Activated CD8-positive, alpha-beta memory T cell treated with anti-CD3 and anti-CD28 coated beads, Interleukin-2, amount 50 U/mL, for 24 hours (primary cell): ENCODE measurements around the gene TENT4A.

Source experiments
- DNase-seq: peaks from one replicate; pipeline ENCODE4 v3.0.0-alpha.2; 2020; ENCODE audit errors: extremely low read depth

Gene TENT4A

DNA sequence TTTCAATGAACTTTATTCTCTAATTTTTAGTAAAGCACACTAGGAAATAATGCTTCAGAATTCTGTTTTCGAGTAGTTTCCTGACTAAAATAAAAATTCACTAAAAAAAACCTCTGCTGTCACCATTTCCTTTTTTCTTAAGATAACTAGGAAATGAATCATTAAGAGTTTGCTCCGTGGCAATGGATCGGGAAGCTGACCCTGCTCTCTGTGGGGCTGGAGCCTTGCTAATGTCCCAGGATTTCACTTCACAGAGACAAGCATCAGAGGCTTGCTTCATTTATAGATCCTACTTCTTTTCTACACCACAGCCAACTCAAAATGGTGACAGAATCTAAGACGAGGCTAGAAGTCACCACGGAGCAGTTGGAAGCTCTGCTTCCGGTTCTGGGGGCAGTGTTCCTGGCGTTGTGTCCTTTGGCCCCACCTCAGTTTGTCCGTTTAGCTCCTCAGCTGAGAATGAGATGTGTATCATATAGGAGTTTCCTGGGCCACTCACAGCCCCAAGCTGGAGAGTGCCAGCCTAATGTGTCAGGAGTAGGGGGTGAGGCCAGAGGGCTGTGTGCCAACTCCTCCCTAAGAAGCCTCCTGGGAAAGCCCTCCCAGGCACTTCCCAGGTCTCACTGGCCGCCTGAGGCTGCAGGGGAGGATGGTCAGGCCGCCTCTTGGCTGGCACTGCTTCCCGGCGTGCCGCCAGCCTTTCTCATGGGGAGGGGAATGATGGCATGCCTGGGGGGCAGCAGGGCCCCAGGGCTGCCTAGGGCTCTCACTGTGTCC is 19.6 kb downstream of the TENT4A start:
- DNase-seq, result no peak

DNA sequence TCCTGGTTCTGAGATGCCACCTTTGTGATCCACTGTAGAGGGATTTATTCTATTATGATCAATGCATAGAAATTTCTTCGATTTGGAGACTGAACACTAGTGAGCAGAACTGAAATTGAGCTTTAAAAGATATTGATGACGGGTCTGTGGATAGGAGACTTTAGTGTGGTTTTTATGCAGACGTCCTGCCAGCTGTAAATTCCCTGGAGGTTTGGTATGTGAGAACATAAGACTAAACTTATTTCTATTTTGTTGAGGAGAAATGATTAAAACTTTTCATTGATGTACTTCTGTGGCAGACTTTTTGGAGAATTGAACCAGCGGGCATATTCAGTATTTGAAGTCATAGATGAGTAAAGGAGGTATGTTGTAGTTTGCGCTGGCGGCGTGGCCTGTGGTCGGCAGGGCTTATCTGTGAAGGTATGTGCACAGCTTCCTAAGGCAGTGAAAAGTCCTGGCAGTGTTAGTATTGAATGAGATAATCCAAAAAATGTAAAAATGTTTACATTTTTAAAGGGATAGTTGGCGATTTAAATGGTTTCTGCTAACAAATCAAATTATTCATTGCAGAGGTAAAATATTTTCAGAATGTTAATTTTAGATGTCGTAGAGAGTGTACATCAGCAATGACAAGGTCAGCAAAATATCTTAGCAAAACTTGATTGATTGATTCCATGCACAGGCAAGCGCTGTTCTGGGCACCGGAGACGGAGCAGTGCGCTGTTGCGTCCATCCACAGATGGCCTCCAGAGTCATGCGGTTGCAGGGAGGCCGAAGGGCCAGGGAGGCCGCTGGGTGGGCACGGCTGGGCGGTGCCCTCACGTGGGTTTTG is 20.4 kb downstream of the TENT4A start:
- DNase-seq, result no peak

DNA sequence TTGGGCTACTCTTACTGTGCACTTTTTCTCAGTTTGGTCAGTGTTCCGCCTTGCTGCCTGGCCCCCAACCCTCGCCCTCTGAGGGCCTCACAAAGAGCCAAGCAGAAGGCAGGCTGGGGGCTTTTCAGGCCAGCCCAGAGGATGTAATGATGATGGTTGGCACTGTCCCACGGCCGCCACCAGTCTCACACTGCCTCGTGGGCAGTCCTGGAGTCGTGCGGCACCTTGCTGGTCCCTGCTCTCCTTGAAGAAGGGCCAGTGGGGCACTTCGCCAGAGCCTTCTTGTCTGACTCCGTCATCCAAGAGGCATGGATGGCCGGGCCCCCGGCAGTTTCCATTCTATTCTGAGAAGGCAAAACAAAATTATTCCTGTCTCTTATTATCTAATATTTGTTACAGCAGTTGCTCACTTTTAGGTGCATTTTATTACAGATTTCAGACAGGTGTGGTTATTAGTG is 21.0 kb downstream of the TENT4A start:
- DNase-seq, result no peak

DNA sequence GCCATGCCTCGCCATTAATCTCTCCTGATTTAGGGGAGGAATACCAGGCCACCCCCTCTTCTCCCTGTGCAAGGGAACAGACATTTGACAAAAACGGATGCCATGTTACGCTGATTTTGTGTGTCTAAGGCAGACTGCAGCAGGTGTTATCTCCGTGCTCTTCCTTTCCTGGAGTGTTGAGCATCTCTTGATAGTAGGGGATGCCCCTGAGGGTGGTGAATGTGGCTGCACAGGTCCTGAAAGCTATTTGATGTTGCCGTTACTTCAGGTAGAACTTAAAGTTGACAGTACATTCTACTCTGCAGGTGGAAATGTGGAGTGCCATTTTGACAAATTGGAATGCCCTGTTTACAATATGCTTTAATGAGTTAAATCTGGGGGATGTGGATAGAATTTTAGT is 21.5 kb downstream of the TENT4A start:
- DNase-seq, result no peak

DNA sequence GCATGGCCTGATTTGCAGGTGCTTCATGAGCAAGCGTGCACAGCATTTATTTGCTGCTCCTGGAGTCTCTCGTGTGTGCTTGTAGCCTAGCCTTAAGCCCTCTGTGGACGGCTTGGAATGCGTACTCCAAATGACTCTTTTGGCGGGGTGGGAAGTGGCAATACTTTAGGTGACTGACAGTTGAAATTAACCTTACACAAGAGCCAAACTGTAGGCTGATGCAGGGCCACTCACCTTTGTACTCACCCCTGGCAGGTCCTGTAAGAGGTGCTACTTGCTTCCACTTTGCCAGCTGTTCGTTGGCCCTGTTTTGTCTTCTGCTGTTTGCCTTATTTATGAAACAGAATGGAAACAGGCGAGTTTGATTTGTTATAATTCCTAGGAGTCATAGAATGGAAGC is 22.9 kb downstream of the TENT4A start:
- no peak for DNase-seq

DNA sequence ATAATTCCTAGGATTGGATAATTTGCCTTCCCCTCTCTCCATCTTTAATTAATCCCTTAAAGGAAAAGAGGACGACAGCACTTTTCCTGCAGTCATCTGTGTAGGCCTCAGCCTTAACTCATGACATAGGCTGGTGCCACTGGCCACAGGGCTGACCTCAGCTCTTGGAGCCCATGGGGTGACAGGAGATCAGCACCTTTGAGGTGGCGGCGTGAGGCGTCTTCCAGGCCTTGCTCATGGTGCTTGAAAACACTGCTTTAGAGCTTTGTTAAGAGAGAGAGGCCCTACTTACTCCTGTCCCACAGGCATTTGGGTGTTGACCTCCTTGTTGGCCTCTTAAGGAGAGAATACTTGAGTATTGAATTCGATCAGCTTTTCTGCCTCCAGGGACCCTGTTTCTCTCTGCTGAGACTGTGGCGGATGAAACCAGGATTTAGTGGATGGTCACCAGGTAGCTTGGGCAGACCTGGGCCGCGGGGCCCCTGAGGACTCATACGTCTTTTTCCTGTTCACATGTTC is 23.4 kb downstream of the TENT4A start:
- no peak for DNase-seq

DNA sequence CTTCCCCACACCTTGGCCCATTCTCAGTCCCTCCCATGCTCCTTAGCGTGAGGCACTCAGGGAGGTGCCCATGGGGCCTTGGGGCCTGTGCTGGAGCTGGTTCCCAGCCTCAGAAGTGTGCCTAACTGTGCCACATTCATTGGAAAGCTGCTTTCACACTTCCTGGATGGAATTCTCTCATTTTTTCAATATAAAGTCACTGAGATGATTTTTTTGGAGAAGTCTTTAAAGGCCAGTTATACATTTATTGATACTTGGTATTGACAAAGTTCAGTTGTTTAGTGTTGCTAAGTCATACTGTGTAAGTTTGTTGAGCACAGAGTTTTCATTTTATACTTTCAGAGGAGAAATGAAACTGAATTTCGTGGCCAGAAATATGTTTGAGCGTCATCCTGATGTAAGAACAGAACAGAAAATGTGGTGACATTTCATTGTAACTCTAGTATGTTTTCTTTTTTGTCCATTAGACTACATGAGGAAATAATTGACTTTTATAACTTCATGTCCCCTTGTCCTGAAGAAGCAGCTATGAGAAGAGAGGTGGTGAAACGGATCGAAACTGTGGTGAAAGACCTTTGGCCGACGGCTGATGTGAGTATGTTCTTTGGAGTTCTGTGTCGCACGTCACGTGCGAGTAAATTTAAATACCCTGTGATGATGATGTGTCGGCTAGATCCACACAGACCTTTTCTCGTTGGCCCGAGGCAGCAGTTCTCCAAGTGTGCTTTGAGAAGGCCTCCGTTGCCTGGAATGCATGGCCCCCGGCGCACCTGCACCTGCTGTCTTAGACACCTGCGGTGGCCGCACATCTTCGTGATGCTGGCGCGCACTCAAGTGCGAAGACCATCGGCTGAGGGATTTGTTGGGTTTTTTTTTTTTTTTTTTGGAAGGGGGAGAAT is 24.1 kb downstream of the TENT4A start:
- no peak for DNase-seq

DNA sequence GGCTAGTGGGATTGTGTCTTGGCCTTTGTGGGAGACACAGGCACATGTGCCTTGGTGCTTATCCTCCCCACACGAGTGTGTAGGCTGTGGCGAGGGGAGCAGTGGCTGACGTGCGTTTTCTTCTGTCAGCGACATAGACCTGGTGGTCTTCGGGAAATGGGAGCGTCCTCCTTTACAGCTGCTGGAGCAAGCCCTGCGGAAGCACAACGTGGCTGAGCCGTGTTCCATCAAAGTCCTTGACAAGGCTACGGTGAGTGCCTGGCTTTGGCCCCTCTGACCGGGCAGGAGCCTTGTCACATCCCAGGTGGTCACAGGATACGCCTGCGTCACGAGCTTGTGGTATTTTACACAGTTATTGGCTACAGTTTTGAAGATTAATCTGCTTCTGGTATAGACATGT is 26.4 kb downstream of the TENT4A start:
- no peak for DNase-seq

DNA sequence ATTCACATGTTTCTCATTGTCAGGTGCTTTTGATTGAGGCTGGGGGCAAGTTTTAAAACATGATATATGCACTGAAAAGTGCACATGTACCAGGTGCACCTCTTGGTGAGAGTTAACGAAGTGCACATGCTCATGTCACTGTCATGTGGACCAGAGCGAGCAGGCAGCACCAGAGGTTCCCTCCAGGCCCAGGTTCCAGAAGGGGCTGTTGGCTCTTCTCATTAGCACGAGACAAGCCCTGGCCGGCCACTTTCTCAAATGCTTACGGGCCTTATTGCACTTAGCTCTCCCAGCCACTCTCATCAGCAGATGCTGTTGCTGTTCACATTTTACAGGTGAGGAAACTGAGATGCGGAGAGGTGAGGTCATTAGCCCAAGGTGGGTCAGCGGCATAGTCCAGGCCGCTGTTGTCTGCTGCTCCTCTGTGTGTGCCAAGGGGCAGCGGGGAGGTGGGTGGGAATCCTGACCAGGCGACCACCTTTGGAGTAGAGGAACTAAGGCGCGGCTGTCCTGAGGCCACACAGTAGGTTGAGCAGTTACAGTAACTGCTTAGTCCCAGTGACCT is 27.4 kb downstream of the TENT4A start:
- DNase-seq, result no peak

DNA sequence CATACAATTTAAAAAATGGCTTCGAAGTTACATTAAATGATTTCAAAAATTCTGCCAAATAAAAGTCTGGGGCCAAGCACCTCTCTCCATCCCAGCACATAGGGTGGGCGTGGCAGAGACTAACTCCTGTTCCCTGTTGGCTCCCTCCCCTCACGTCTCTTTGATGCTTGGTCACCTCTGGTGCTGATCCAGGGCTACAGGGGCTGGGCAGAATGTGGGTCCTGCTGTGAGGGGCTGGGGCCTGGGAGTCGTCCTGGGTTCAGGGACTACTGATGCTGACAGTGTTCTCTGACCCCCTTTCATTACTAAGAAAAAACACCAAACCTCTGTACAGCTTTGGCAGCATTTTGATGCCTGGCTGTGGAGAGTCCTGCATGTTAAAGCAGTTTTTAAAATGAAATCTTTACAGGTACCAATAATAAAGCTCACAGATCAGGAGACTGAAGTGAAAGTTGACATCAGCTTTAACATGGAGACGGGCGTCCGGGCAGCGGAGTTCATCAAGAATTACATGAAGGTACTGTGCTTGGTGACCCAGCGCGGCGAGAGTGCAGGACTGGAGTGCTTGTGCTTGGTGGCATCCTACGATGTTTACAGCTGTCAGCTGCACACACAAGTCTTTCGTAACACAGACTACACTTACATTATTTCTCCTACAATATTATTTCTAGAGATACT is 29.0 kb downstream of the TENT4A start:
- no peak for DNase-seq

DNA sequence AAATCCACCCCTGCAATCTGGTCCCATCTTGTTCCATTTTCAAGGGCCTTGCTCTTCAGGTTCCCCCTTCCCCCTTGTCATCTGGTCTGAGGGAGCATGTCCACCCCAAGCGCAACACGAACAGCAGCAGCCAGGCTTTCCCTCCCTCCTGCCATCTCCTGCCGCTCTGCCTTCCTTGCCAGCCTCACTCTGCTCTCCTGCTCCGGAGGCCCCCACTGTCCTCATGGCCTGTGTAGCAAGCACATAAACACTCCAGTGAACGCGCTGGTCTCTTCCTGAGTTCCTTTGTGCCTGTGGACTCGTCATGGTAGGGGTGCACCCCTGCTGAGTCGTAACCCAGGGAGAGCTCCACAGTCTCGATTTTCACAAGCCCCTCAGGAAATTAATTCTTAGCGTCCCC is 29.9 kb downstream of the TENT4A start:
- no peak for DNase-seq

DNA sequence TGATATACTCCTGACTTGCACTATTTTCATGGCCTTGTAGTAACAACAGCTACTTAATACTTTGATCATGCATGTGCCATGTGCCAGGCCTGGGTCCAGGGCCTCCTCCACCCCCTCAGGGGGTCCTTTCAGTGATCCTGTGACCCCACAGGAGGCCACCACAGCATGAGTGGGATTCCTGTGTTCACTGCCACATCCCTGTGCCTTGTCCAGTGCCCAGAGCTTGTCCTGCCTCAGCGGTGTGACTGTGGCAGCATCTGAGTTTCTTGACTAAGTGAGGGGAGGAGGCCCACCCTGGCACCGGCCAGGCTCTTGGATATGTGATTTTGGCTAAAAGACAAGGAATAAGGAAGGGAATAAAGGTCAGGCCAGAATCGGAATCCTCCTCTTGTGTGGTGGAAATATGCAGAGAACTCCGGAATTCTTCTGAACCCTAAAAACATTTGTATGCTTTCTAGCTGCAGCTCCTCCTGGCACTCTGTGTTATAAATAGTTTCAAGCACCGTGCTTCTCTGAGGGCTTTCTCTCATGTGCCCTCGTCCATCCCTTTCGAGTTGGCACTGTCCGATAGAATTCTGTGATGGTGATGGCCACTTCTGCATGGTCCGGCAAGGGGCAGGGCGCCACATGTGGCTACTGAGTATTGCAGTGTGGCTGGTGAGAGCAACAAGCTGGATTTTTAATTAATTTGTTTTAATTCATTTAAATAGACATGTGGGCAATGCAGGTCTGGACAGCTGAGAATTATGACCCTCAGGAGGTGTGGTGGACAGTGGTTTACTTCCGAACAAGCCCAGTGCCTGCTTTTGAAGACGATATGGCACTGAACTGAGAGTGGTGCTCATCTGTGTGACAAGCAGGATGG is 31.8 kb downstream of the TENT4A start:
- no peak for DNase-seq

DNA sequence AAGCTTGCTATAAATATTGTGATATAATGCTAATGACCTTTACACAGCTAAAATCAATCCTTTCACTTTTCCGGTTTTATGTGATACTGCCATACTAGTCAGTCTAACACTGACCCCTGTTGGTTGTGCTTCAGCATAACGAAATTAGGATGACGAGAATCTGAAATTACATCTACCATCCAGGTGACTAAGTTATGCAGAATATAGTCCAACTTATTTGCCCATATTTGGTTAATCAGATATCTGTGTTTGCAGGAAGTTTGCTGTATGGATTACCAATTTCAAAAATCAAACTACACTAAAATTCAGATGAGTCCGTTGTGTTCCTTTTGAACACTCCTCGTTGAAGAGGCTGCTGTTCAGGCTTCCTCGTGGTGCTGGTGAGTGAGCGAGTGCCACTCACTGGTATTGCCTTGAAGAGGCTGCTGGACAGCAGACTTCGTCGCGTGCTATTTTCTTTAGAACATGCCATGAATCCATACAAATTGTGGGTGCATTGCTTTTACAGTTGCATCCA is 32.5 kb downstream of the TENT4A start:
- no peak for DNase-seq

DNA sequence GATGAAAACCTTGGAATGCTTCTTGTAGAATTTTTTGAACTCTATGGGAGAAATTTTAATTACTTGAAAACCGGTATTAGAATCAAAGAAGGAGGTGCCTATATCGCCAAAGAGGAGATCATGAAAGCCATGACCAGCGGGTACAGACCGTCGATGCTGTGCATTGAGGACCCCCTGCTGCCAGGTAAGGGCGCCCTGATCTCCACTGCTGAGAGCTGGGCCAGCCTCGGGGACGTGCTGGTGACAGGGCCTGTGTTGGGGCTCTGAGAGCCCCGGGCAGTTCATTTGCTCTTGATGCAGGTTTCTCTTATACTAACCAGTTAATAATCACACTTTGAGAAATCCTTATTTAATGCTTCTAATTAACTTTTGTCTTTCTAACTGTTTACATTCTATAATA is 33.0 kb downstream of the TENT4A start:
- DNase-seq, result no peak

DNA sequence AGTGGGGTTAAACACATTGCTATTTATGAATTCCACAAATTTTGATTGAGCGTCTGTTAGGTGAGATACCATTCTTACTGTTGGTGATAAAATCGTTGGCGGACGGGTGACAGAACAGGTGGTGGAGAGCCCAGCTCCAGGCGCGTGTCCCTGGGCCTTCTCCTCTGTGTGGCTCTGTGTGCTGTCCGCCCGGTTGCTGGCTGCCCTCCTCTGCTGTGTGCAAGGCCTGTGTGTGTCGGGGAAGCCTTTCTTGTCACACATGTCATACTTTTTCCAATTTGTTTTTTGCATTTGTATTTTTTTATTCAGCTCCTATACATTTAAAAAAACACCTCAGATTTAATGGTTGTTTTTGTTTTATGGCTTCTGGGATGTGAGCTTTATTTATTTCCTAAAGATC is 33.9 kb downstream of the TENT4A start:
- DNase-seq, result no peak

DNA sequence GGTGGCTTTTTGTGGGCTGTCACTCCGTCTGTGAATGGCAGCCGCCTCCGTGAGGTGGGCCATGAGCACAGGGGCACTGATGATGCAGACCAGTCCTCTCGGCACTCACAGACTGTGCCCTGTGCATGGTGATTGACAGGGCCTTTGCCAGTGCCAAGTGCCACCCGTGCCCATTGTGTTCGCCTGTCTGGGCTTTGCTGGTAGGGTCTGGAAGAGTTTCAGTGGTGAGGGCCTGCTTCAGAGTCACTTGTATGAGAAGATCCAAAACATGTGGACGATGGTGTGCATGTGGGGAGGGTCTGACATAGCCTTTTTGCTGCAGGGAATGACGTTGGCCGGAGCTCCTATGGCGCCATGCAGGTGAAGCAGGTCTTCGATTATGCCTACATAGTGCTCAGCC is 34.9 kb downstream of the TENT4A start:
- no peak for DNase-seq

DNA sequence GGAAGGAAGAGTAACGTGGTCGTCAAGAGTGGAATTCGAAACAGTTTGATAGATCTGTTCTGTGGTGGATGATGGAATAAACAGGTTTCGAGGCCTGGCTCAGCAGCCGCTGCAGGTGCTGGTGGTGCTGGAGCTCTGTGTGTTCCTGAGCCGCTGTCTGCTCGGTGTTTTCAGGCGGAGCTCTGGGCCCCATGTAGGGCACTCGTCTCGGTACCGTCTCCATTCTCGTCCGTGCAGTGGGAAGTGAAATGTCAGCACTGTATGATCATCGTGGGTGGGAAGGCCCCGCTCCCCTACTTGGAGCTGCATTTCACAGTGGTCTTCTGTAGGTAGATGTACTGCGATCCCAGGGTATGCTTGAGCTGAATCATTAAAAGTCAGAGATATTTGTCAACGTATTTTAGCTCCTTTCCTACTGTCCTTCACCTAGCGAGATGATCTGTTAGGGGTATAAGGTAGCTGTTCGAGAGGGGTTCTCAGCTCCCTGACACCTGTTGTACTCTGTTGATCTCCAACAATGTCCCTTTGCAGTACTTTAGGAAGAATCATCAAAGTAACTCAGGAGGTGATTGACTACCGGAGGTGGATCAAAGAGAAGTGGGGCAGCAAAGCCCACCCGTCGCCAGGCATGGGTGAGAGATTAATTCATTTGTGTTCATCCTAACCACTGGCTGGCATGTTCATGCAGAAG is 35.9 kb downstream of the TENT4A start:
- no peak for DNase-seq

DNA sequence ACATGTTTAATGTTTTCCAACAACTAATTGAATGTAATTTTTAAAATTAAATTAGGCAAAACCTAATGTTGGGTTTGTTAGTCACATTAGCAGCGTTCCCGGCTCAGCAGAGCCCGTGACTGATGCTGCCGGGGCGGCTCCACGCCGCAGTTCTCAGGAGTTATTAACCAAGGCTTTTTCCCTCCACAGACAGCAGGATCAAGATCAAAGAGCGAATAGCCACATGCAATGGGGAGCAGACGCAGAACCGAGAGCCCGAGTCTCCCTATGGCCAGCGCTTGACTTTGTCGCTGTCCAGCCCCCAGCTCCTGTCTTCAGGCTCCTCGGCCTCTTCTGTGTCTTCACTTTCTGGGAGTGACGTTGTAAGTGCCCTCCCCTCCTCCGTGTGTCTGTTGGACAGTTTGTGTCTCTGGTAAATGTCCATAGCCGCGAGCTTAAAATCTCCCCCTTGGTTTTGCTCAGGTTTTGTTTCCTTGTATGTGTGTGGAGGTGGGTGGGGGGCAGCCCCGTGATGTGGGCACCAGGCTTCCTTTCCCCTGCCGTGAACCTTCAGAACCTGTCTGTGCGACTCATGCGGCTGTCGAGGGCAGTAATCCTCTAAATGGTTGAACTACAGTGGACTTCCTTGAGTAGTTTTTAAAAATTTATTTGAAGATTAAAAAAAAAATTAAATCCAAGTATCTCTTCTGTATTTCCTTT is 37.1 kb downstream of the TENT4A start:
- no peak for DNase-seq
